ENCODE measurements around the gene TMEM26.

GRCh38 chr10:61465901-61466632 lies 12.9 kb upstream of the TMEM26 start:
- TF ChIP-seq CTCF (conservative IDR thresholded peaks at IDR 0.05) (no peak; the same call in 1 of the 2 replicates), ZFX (IDR thresholded peaks at IDR 0.05) (no peak)
